HL-60 (cell line): ENCODE measurements around the gene ARHGAP10.

ENCODE experiments used
- CTCF ChIP-seq: IDR thresholded peaks from one replicate; pipeline ENCODE4 v1.5.1; 2011; ENCODE audit warnings: low read length, control low read depth, inconsistent platforms; ENCODE audit not compliant: insufficient read depth
- GABPA ChIP-seq: IDR thresholded peaks from 2 replicates; pipeline ENCODE4 v1.6.1; 2012; ENCODE audit warnings: low read depth
- POLR2AphosphoS5 ChIP-seq: IDR thresholded peaks from 2 replicates; pipeline ENCODE4 v1.6.1; 2012; ENCODE audit warnings: low read depth
- SPI1 ChIP-seq: IDR thresholded peaks from 2 replicates; pipeline ENCODE4 v1.6.1; 2012; ENCODE audit warnings: low read depth, mild to moderate bottlenecking, borderline replicate concordance

- TF ChIP-seq CTCF (no peak), SPI1 (no peak), POLR2AphosphoS5 (no peak), GABPA (no peak)
These were observed 111.3 kb downstream of the ARHGAP10 start for GRCh38 chr4:147843162-147843561.
